ENCODE results near the gene MSH5. TPM values are rescaled to one million over a fixed set of nuclear protein-coding genes. Genes with fewer than 3 reads are reported as not detected.

MSH5 gene
- total RNA-seq, 4 donors from 2014 or later: 2.3 to 7.9 (median 6.8) TPM

GRCh38 chr6:31794866-31795615, 55.2 kb downstream of the MSH5 start:
- 1 to 2% methylated on average over 18 to 31 of the region's 44 CpGs for WGBS, 2 donors
- TF ChIP-seq POLR2A (IDR thresholded peaks at IDR 0.05): no peak
- TF ChIP-seq, protein P1, sequence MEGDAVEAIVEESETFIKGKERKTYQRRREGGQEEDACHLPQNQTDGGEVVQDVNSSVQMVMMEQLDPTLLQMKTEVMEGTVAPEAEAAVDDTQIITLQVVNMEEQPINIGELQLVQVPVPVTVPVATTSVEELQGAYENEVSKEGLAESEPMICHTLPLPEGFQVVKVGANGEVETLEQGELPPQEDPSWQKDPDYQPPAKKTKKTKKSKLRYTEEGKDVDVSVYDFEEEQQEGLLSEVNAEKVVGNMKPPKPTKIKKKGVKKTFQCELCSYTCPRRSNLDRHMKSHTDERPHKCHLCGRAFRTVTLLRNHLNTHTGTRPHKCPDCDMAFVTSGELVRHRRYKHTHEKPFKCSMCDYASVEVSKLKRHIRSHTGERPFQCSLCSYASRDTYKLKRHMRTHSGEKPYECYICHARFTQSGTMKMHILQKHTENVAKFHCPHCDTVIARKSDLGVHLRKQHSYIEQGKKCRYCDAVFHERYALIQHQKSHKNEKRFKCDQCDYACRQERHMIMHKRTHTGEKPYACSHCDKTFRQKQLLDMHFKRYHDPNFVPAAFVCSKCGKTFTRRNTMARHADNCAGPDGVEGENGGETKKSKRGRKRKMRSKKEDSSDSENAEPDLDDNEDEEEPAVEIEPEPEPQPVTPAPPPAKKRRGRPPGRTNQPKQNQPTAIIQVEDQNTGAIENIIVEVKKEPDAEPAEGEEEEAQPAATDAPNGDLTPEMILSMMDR (IDR thresholded peaks at IDR 0.05): no peak
- intact Hi-C loops (cut with DNase I): no loop called here

DNA sequence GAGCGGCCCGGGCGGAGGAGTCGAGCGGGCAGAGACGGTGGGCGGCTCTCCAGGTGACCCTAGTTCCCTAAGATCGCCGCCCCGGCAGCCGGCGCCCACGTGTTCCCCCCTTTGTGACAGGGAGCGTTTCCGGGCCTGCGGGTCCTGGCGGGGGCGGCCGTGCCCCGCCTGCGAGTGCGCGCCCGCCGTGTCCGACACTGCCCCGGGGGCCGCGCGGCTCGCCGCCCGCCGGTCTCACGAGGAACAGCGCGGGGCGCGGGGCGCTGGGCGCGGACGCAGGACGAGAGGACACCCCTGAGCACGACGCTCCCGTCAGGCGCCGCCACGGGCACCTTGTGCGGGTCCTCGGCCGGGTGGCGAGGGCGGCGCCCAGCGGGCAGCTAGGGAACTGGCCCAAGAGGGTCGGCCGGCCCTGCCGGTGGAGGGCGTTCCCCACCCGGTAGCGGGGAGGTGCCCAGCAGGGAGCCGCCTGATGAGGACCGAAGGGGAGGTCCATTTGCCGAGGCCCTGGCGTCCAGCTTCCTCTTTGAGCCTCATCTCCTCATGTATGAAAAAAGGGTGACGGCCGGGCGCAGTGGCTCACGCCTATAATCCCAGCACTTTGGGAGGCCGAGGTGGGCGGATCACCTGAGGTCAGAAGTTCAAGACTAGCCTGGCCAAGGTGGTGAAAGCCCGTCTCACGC, 56.0 kb downstream of the MSH5 start, which contains the start of gene VARS1:
VARS1 (minus strand) TSS at position 137 of the 683 bp plus-strand sequence. CDS start 535 bp downstream, outside the sequence.
- TF ChIP-seq, protein P1 (IDR thresholded peaks at IDR 0.05): peak; percentile 70 to 93 (median 89)
- peak in 3 of 4 donors; percentile 12 to 78 (median 35) for TF ChIP-seq POLR2A (IDR thresholded peaks at IDR 0.05)
- intact Hi-C loops (cut with DNase I): no loop called here
- peak; percentile 47 for DNase-seq

More at GRCh38 chr6:31794866-31795615, 55.2 kb downstream of the MSH5 start:
- no peaks in the 10 kb centered on the region for H3K9me3 ChIP-seq
- H3K27me3 ChIP-seq: no peaks in the 10 kb centered on the region
- peak overlapping the region; percentile 85 to 100 (median 88) for H3K4me3 ChIP-seq
- H3K36me3 ChIP-seq: peaks cover 0 to 43% (median 12%) of the 10 kb centered on the region in 3 donors
- no peak for DNase-seq
- H3K27ac ChIP-seq: peak overlapping the region; percentile 95 to 98 (median 96)
- peaks cover 3 to 65% (median 16%) of the 10 kb centered on the region in 3 donors for H3K4me1 ChIP-seq

DNA sequence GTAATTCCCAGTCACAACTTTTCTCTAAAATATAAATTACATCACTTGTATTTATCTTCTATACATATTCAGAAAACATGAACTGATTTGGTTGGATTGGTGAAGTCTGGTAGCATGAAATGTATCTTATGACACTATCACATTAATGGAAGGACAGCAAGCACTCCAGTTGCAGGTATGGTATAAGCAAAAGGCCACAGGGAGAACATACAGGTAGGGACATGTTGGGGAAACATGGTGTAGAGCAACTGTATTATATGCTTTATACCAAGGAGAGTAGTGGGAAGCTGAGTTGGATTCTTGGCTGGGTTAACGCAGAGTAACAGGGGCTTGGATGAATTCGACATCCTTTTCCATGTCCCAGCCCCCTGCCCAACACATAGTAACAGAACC, 57.2 kb downstream of the MSH5 start:
- H3K4me3 ChIP-seq: no peak overlapping the region
- intact Hi-C loops (cut with DNase I): no loop called here
- no peaks in the 10 kb centered on the region for H3K9me3 ChIP-seq
- WGBS, 2 donors: 33 to 63% methylated on average over 2 of the region's 2 CpGs
- H3K36me3 ChIP-seq: peaks cover 0 to 33% (median 5%) of the 10 kb centered on the region in 3 donors
- TF ChIP-seq, protein P1 (IDR thresholded peaks at IDR 0.05): no peak
- TF ChIP-seq POLR2A (IDR thresholded peaks at IDR 0.05): no peak
- H3K4me1 ChIP-seq: peaks cover 3 to 51% (median 16%) of the 10 kb centered on the region in 3 donors
- no peaks in the 10 kb centered on the region for H3K27me3 ChIP-seq
- DNase-seq: no peak
- peak overlapping the region; percentile 21 to 98 (median 72) for H3K27ac ChIP-seq

More for the DNA sequence above, 56.0 kb downstream of the MSH5 start, which contains the start of gene VARS1:
- Histone ChIP-seq H3K4me3 (peak within 1 kb of the TSS; percentile 85 to 100 (median 88)), H3K9me3 (no peaks in the 10 kb centered on the region), H3K4me1 (peaks cover 3 to 63% (median 16%) of the 10 kb centered on the region in 3 donors), H3K36me3 (peaks cover 0 to 36% (median 12%) of the 10 kb centered on the region in 3 donors), H3K27me3 (no peaks in the 10 kb centered on the region), H3K27ac (peak within 1 kb of the TSS; percentile 95 to 98 (median 96))
- WGBS, 2 donors: 0% methylated on average over 4 to 12 of the region's 75 CpGs

- Histone ChIP-seq H3K36me3 (peaks cover 0 to 33% (median 0%) of the 10 kb centered on the region in 3 donors), H3K27me3 (no peaks in the 10 kb centered on the region), H3K4me3 (no peak overlapping the region), H3K9me3 (no peaks in the 10 kb centered on the region), H3K27ac (peak overlapping the region; percentile 5 to 98 (median 72)), H3K4me1 (peaks cover 3 to 46% (median 16%) of the 10 kb centered on the region in 3 donors)
- 80% methylated on average over 5 of the region's 5 CpGs for WGBS, 2 donors
- no peak for DNase-seq
- TF ChIP-seq, protein P1 (IDR thresholded peaks at IDR 0.05): no peak
- no peak for TF ChIP-seq POLR2A (IDR thresholded peaks at IDR 0.05)
- intact Hi-C loops (cut with DNase I): no loop called here
Measured at GRCh38 chr6:31797588-31797987, 57.8 kb downstream of the MSH5 start.

All from esophagus squamous epithelium (tissue), 5 donors.